ENCODE results near the gene ITGA2B.
"Not testable (repeated sequence)": the region's sequence is repeated elsewhere in the genome, so short reads cannot be mapped to it uniquely, and the experiment has no call there.

ITGA2B gene

GRCh38 chr17:44390250-44390870, 911 bp upstream of the ITGA2B start:
- DNase-seq, result no peak

- peak; percentile 37 for DNase-seq
Measured at GRCh38 chr17:44389723-44390202, 314 bp upstream of the ITGA2B start.

DNA sequence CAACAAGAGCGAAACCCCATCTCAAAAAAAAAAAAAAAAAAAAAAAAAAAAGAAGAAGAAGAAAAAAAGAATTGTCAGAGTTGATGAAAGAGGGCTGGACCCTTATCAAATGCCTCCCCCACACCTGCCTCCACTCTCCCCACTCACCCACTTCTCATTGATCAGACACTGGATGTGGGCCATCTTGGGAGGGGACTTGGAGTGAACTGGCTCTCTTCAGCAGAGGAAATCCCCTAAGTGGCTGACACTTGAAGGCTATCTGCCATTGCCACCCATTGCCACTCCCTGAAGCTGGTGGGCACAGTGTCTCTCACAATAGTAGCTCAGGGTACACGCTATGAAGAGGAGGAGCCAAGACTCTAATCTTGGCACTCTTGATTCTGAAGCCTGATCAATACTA, 1.6 kb downstream of the ITGA2B start:
- no peak for DNase-seq

- DNase-seq, result no peak
Measured at GRCh38 chr17:44386182-44386525, 3.3 kb downstream of the ITGA2B start.

GRCh38 chr17:44385287-44386181, 3.9 kb downstream of the ITGA2B start:
- peak; percentile 79 for DNase-seq

DNA sequence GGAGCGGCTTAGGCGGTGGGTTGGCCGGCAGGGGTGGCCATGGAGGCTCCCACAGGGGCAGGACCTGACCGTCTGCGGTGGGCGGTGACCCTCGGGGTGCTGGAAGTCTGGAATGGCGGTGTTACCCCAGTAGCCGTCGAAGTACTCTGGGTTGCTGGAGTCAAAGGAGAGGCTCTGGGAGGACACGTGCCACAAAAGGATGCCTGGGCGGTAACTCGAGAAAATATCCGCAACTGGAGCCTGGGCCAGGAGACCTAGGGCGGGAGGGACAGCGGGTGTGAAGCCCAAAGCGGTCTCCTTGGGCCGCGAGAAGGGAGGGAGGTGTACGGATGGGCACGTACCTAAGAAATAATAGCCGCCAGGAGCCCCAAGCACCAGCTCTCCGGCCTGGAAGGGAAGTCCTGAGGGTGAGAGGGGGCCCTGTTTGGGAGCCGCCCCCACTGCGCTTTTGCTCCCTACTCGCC, 4.6 kb downstream of the ITGA2B start:
- no peak for DNase-seq

GRCh38 chr17:44384281-44384822, 5.1 kb downstream of the ITGA2B start:
- DNase-seq, result no peak

- no peak for DNase-seq
Measured at GRCh38 chr17:44383861-44384260, 5.6 kb downstream of the ITGA2B start.

DNA sequence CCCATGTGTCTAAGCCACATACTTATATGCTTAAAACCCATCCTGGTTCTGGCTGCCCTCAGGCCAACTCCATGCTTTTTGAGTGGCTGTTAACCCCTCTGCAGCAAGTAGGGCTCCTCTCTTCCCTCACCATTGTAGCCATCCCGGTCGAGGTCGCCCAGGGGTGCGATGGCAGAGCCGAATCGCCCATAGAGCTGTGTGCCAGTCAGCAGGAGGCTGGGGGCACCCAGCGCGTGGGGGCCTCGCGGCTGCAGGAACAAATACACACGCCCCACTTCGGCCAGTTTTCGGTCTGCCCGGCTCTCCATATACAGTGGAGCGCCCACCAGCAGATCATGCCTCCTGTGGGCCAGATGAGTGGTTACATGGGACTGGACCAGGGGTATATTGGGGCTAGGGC, 6.1 kb downstream of the ITGA2B start:
- DNase-seq, result no peak

- DNase-seq, result no peak
Measured at GRCh38 chr17:44382917-44383316, 6.5 kb downstream of the ITGA2B start.

- peak; percentile 21 for DNase-seq
Measured at GRCh38 chr17:44381810-44382305, 7.6 kb downstream of the ITGA2B start.

- no peak for DNase-seq
Measured at GRCh38 chr17:44380767-44381166, 8.7 kb downstream of the ITGA2B start.

- DNase-seq, result no peak
Measured at GRCh38 chr17:44379887-44380286, 9.6 kb downstream of the ITGA2B start.

GRCh38 chr17:44378171-44378705, 11.2 kb downstream of the ITGA2B start:
- no peak for DNase-seq

- no peak for DNase-seq
Measured at GRCh38 chr17:44376779-44377178, 12.7 kb downstream of the ITGA2B start.

GRCh38 chr17:44376124-44376523, 13.3 kb downstream of the ITGA2B start:
- peak; percentile 23 for DNase-seq

DNA sequence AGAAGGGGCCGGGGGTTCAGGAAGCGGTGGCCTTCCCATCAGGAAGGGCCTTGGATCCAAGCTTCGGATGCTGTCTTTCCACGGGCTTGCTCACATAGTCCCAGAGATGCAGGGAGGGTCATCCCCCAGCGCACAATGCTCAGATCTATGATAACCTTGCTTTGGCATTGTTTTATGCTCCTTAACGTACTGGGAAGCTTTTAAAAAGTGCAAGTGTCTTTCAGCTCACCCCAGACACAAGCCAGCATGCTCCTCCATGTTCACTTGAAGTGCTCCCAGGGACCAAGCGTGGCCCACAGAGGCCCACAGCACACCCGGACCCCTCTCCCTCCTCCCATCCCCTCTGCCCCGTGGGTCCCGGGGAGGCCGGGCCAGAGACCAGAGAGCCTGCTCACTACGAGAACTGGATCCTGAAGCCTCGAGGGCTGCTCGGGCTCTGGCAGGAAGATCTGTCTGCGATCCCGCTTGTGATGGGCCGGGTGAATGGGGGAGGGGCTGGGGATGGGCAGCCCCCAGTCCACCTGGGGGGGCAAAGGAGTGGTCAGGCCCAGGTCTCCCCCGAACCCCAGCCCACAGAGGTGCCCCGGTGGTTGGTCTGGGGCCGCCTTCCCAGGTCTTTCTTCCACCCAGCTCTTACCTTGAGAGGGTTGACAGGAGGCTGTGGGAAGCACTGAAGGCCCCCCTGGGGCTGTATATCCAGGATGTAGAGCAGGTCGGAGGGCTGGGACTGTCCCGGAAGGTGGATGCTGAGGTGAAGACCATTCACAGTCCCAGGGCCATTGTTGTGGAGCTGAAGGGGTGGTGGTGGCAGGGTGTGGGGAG, 14.0 kb downstream of the ITGA2B start:
- DNase-seq, result no peak

GRCh38 chr17:44374306-44375195, 14.9 kb downstream of the ITGA2B start:
- DNase-seq, result no peak

- DNase-seq, result no peak
Measured at GRCh38 chr17:44372036-44372435, 17.4 kb downstream of the ITGA2B start.

DNA sequence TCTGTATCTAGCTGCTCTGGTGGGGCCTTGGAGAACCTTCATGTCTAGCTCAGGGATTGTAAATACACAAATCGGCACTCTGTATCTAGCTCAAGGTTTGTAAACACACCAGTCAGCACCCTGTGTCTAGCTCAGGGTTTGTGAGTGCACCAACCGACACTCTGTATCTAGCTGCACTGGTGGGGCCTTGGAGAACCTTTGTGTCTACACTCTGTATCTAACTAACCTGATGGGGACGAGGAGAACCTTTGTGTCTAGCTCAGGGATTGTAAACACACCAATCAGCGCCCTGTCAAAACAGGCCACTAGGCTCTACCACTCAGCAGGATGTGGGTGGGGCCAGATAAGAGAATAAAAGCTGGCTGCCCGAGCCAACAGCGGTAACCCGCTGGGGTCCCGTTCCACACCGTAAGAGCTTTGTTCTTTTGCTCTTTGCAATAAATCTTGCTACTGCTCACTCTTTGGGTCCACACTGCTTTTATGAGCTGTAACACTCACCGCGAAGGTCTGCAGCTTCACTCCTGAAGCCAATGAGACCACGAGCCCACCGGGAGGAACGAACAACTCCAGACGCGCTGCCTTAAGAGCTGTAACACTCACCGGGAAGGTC, 19.9 kb downstream of the ITGA2B start:
- not testable (repeated sequence) for DNase-seq
